HG03457 (cell line): ENCODE measurements around the gene SERPING1.
"Not testable (repeated sequence)": the region's sequence is repeated elsewhere in the genome, so short reads cannot be mapped to it uniquely, and the experiment has no call there.

ENCODE experiments used
- ATAC-seq: cut with Tn5 transposase; IDR thresholded peaks from one replicate; pipeline ENCODE4 v1.9.1; 2021; ENCODE audit warnings: moderate number of reproducible peaks; ENCODE audit not compliant: unreplicated experiment

The SERPING1 gene

DNA sequence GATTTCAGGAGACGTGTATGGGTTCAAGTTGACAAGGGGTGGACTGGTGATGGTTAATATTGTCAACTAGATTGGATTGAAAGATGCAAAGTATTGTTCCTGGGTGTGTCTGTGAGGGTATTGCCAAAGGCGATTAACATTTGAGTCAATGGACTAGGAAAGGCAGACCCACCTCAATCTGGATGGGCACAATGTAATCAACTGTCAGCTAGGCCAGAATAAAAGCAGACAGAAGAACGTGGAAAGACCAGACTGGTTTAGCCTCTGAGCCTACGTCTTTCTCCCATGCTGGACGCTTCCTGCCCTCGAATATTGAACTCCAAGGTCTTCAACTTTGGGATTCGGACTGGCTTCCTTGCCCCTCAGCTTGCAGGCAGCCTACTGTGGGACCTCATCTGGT lies 53.9 kb downstream of the SERPING1 start:
- ATAC-seq: no peak

DNA sequence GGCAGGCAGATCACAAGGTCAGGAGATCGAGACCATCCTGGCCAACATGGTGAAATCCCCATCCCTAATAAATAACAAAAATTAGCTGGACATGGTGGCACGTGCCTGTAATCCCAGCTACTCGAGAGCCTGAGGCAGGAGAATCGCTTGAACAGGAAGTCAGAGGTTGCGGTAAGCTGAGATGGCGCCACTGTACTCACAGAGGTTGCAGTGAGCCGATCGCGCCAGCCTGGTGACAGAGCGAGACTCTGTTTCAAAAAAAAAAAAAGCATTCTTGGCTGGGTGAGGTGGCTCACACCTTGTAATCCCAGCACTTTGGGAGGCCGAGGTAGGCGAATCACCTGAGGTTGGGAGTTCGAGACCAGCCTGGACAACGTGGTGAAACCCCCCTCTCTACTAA lies 54.7 kb downstream of the SERPING1 start:
- ATAC-seq: not testable (repeated sequence)

DNA sequence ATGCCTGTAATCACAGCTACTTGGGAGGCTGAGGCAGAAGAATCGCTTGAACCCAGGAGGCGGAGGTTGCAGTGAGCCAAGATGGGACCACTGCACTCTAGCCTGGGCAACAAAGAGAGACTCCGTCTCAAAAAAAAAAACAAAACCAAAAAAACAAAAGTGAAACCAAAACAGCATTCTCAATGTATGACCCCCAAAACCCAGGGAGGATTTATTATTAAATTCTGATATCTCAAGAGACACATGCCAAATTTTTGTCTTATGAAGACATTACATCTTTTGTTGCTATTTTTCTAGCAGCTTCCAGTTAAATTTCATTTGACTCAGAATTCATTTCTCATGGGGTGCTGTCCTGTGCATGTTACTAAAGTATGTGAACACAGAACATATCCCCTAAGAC lies 55.2 kb downstream of the SERPING1 start:
- no peak for ATAC-seq

DNA sequence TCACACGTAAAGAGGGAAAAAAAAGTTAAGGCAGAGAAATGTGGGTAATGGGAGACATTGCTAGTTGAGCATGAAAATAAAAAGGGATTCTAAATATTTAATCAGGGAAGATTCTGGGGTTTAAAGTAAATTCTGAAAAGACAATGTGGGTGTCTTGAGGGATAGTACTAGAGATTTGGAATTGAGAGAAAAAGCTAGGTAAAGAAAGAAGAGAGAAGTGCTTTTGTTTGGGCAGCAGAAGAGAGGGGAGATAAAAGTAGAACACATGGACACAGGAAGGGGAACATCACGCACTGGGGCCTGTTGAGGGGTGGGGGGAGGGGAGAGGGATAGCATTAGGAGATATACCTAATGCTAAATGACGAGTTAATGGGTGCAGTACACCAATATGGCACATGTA lies 55.7 kb downstream of the SERPING1 start:
- ATAC-seq: no peak

DNA sequence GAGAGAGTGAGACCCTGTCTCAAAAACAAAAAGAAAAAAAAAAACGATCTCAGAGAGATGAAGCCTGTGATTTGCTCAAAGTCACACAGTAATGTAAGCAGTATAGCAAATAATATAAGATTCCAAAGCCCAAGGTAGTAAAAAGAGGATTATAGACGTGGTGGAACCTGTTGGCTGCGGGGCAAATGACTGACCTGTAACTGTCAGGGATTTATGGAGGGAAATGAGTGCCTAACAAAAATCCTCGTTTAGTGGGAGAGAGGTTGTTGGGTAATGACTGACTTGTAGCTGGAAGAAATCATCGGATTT lies 59.4 kb downstream of the SERPING1 start:
- ATAC-seq: no peak

DNA sequence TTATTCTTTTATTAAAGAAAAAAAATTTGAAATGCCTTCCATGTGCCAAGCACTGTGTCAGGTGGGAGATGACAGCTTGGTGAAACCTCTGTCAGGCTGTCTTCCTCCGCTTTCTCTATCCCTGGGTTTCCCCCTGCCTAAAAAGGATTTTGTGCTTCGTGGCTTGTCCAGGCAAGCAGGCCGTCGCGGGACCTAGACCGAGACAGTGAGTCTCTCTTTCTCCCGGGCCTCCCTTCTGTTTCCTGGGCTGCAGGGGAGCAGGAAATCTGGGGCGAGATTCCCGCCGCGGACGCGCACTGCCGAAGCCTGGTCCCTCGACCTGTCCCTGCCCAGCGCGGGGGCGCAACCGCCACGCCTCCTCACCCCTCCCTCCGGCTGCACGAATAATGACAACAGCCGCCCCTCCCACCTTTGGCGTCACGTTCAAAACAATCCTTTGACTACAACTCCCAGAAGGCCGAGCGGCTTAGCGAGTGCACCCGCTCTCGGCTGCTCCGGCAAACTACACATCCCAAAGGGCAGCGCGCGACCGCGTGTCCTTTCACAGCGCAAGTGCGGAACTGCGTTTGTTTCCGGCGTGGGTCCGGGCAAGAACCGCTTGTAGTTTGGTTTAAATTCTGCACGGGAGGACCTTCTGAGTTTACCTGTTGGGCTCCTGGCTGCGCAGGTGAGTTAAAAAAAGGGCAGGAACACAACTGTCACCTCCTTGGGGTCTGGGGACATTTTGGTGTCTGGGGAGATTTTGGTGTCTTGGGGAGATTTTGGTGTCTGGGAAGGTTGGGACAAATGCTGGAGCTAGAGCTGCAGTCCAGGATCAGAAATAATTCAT lies 59.9 kb downstream of the SERPING1 start, which contains the start of gene CLP1:
TSS of gene CLP1 (plus strand) at position 569 of the 829 bp plus-strand sequence. CDS start 1,715 bp downstream, outside the sequence.
- ATAC-seq: peak; percentile 97

DNA sequence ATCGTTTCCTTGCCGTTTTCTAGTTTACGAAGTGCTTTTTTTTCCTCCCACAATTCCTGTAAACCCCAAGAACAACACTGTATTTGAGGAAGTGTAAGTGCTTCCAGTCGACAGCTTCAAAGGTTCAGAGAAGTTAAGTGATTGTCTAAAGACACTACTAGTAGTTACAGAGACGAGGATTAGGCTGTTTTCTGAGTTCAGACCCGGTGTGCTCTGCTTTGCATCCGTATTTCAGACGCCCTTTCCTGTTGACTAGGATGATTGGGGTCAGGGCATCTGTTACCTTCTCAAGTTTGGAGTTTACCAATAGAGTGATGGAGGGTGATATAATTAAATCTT lies 60.5 kb downstream of the SERPING1 start:
- no peak for ATAC-seq

DNA sequence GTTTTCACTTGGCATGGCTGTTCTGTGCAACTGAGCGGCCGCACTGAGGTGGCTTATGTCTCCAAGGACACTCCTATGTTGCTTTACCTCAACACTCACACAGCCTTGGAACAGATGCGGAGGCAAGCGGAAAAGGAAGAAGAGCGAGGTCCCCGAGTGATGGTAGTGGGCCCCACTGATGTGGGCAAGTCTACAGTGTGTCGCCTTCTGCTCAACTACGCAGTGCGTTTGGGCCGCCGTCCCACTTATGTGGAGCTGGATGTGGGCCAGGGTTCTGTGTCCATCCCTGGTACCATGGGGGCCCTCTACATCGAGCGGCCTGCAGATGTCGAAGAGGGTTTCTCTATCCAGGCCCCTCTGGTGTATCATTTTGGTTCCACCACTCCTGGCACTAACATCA lies 62.2 kb downstream of the SERPING1 start:
- no peak for ATAC-seq

DNA sequence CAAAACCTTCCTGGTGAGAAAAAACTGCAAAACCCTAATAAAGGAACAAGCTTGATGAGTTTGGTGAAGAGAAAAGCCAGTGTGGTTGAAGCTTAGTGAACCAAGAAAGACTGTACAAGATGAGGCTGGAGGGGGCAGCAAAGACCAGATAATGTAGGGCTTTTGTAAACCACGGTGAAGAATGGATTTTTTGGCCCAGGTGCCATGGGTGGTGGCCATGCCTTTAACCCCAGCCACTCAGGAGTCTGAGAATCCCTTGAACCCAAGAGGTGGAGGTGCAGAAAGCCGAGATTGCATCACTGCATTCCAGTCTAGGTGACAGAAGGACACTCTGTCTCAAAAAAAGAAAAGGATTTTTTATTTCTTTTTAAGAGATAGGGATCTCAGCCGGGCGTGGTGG lies 65.4 kb downstream of the SERPING1 start:
- no peak for ATAC-seq

DNA sequence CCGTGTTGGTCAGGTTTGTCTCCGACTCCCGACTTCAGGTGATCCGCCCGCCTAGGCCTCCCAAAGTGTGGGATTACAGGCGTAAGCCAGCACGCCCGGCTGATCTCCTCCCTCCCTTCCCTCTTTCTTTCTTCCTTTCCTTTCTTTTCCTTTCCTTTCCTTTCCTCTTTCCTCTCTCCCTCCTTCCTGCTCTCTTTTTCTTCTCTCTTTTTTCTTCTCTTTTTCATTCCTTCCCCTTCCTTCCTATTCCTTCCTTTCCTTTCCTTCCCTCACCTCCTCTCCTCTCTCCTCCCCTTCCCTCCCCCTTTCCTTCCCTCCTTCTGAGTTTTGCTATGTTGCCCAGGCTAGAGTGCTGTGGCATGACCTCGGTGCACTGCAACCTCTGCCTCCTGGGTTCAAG lies 66.5 kb downstream of the SERPING1 start:
- no peak for ATAC-seq
